GM12878 (cell line): ENCODE measurements around the gene HMGCR. TPM values are rescaled to one million over a fixed set of nuclear protein-coding genes. Genes with fewer than 3 reads are reported as not detected.
A peak's percentile ranks its signal among the peaks of the same experiment; 100 is the strongest.

Experiments used
- ATAC-seq: fragments of 200-7000 bp; cut with Tn5 transposase; 3 replicates; pipeline ENCODE4 v1.9.1; 2020; ENCODE audit warnings: mild to moderate bottlenecking, moderate library complexity
- BruUV-seq: library from RNA; stranded (reverse); fragments of 400-500 nt; replicated peaks from 2 replicates; lab custom pipeline; 2021; lab: Mats Ljungman, UMichigan
- CTCF ChIA-PET: fragments of 300-600 bp; sonication (Branson Sonifier 250); formaldehyde crosslinking; extraction: SDS; loops from one replicate; lab custom pipeline; 2021; ENCODE audit warnings: inconsistent platforms; lab: Yijun Ruan, JAX
- POLR2A ChIA-PET: fragments of 350-600 bp; formaldehyde crosslinking; extraction: SDS; loops from one replicate; lab custom pipeline; 2021; ENCODE audit warnings: inconsistent platforms; lab: Charles Lee
- RAD21 ChIA-PET: fragments of 300-600 bp; sonication (Branson Sonifier 250); formaldehyde crosslinking; loops from one replicate; lab custom pipeline; 2023; ENCODE audit warnings: antibody characterized with exemption; ENCODE audit not compliant: unreplicated experiment; lab: Charles Lee
- SMC1A ChIA-PET: fragments of 300-600 bp; sonication (Branson Sonifier 250); formaldehyde crosslinking; loops from one replicate; lab custom pipeline; 2023; ENCODE audit not compliant: unreplicated experiment, uncharacterized antibody; lab: Charles Lee
- DNase-seq: peaks from one replicate; pipeline ENCODE4 v3.0.0-alpha.2; 2011; ENCODE audit warnings: low read depth, low spot score
- FAIRE-seq: peaks from 3 replicates; lab custom pipeline; 2011; peaks lifted over from hg19 to GRCh38; lab: Jason Lieb, UNC
- H2AFZ ChIP-seq: 2 replicates; pipeline ENCODE4 v1.6.0; 2011; ENCODE audit warnings: low read depth, low read length, control low read depth; ENCODE audit not compliant: control insufficient read depth
- H3K27ac ChIP-seq: 2 replicates; pipeline ENCODE4 v1.5.1; 2011; ENCODE audit warnings: control low read depth; ENCODE audit not compliant: control insufficient read depth, insufficient read depth
- H3K27me3 ChIP-seq, 2 experiments: replicated peaks in 1 of 2; 2 replicates each; pipeline versions ENCODE4 v1.6.0 to v1.6.1; 2011; ENCODE audit warnings: low read length in 1 of 2; ENCODE audit not compliant: control insufficient read depth in 2 of 2, insufficient read depth in 2 of 2
- H3K36me3 ChIP-seq, 2 experiments: 2 replicates each; pipeline ENCODE4 v1.5.1; 2011; ENCODE audit warnings: low read length in 1 of 2; ENCODE audit not compliant: control insufficient read depth in 2 of 2, insufficient read depth in 2 of 2
- H3K4me1 ChIP-seq: 2 replicates; pipeline ENCODE4 v1.6.1; 2011; ENCODE audit warnings: mild to moderate bottlenecking, low read length, moderate library complexity, mixed read lengths; ENCODE audit not compliant: control insufficient read depth, insufficient read depth
- H3K4me2 ChIP-seq: 2 replicates; pipeline ENCODE4 v1.6.0; 2011; ENCODE audit warnings: control low read depth; ENCODE audit not compliant: control insufficient read depth, insufficient read depth
- H3K4me3 ChIP-seq: fragments of 200-600 bp; sonication (generic); 2 replicates; pipeline ENCODE4 v1.5.1; 2016
- H3K79me2 ChIP-seq: 2 replicates; pipeline ENCODE4 v1.6.0; 2011; ENCODE audit warnings: low read length; ENCODE audit not compliant: control insufficient read depth, insufficient read depth
- H3K9ac ChIP-seq: 2 replicates; pipeline ENCODE4 v1.8.0; 2011; ENCODE audit warnings: low read length, control low read depth, mixed read lengths; ENCODE audit not compliant: control insufficient read depth, insufficient read depth
- H3K9me3 ChIP-seq: replicated peaks from 3 replicates; pipeline ENCODE4 v1.5.1; 2011; ENCODE audit warnings: mild to moderate bottlenecking, low read length; ENCODE audit not compliant: control insufficient read depth, insufficient read depth
- H4K20me1 ChIP-seq: 2 replicates; pipeline ENCODE4 v1.6.0; 2011; ENCODE audit not compliant: control insufficient read depth, insufficient read depth
- ASH2L ChIP-seq: fragments of 300-600, 200-600 bp; sonication (generic); IDR thresholded peaks from 2 replicates; pipeline ENCODE4 v1.6.1; 2017; ENCODE audit warnings: low read depth, mild to moderate bottlenecking, borderline replicate concordance
- BCL11A ChIP-seq: IDR thresholded peaks from 2 replicates; pipeline ENCODE4 v1.6.1; 2011; ENCODE audit warnings: low read depth, low read length
- NFXL1 ChIP-seq: fragments of 450-650 bp; IDR thresholded peaks from 2 replicates; pipeline ENCODE4 v1.6.1; 2017; ENCODE audit warnings: antibody characterized with exemption, mild to moderate bottlenecking, borderline replicate concordance
- NR2F1 ChIP-seq: fragments of 450-650 bp; conservative IDR thresholded peaks from 2 replicates; pipeline ENCODE4 v1.6.1; 2017; ENCODE audit warnings: mild to moderate bottlenecking
- NRF1 ChIP-seq: conservative IDR thresholded peaks from 2 replicates; pipeline ENCODE4 v1.6.1; 2011; ENCODE audit warnings: mild to moderate bottlenecking, low read depth, low read length, improper control_type of control experiment
- POLR2AphosphoS5 ChIP-seq: IDR thresholded peaks from 2 replicates; pipeline ENCODE4 v1.6.1; 2011; ENCODE audit warnings: mild to moderate bottlenecking, low read length, inconsistent platforms
- RAD21 ChIP-seq: IDR thresholded peaks from 2 replicates; pipeline ENCODE4 v1.6.1; 2011; ENCODE audit warnings: mild to moderate bottlenecking, low read depth, low read length, moderate library complexity; ENCODE audit not compliant: insufficient read depth
- REST ChIP-seq: IDR thresholded peaks from 2 replicates; pipeline ENCODE4 v1.6.1; 2012; ENCODE audit warnings: mild to moderate bottlenecking, low read depth, low read length
- RFX5 ChIP-seq: IDR thresholded peaks from 2 replicates; pipeline ENCODE4 v1.6.1; 2011; ENCODE audit warnings: low read depth, low read length, improper control_type of control experiment
- YBX1 ChIP-seq: fragments of 450-650 bp; IDR thresholded peaks from 2 replicates; pipeline ENCODE4 v1.6.1; 2016; ENCODE audit warnings: antibody characterized with exemption
- WGBS: methylation state at CpG from one replicate; pipeline ENCODE4 v1.1.6; 2016; ENCODE audit warnings: low lambda C conversion rate; ENCODE audit not compliant: insufficient replicate concordance, insufficient coverage; ENCODE audit errors: missing lambda C conversion rate; 5-methylcytosine and 5-hydroxymethylcytosine counted together
- in situ Hi-C: fragments of 300-500 bp; cut with MboI; formaldehyde crosslinking; loops from 9 replicates; pipeline ENCODE4 v1.14.3; 2018; ENCODE audit warnings: mixed read lengths
- intact Hi-C: fragments of 100-400 bp; cut with micrococcal nuclease; formaldehyde crosslinking; loops from one replicate; pipeline ENCODE4 v1.14.2; 2022; ENCODE audit not compliant: unreplicated experiment
- polyA plus RNA-seq, 11 experiments: library from polyadenylated mRNA; depleted of rRNA in 4 of 11; unstranded in 6 of 11; stranded (reverse) in 5 of 11; fragments of >200 nt; fragmentation: Nextera tagmentation in 4 of 11; fragmentation: Illumina TruSeq in 1 of 11; extraction: Ambion mirVana in 4 of 11; extraction: Trizol in 1 of 11; gene quantifications; 1 replicate in 1 of 11; 2 replicates in 10 of 11; pipeline versions ENCODE4 v1.2.1 to v1.2.3, GENCODE V29; 2011 to 2016; ENCODE audit warnings: inconsistent platforms in 2 of 11, missing spikeins in 2 of 11, low read depth in 1 of 11
- total RNA-seq, 4 experiments: library from RNA; depleted of rRNA in 3 of 4; stranded (reverse); fragments of >200 nt in 3 of 4; fragmentation: Illumina TruSeq in 1 of 4; extraction: Trizol in 1 of 4; gene quantifications; 2 replicates each; pipeline versions ENCODE4 v1.2.1 to v1.2.3, GENCODE V29; 2013 to 2021
- TF ChIP-seq, protein P1 (sequence below): fragments of 150-350 bp; IDR thresholded peaks from 2 replicates; pipeline ENCODE4 v1.6.1; 2014; ENCODE audit warnings: mild to moderate bottlenecking, low read depth, low read length

HMGCR gene
- total and polyA plus RNA-seq, 10 of the 15 experiments (the other 5 are each of a cell fraction or from before 2014, with no cell fraction given), result 30.8 to 119 (median 73.9) TPM

GRCh38 chr5:75322066-75322465, 15.0 kb upstream of the HMGCR start:
- CTCF ChIA-PET, result no interaction called here
- H3K4me1 ChIP-seq, result no peaks in the 10 kb centered on the region
- in situ Hi-C loops (no loop called here), intact Hi-C loops (no loop called here)
- no peaks in the 10 kb centered on the region; the same call in 2 of the 3 replicates for H3K9me3 ChIP-seq
- H2AFZ ChIP-seq, result no peak overlapping the region
- no peaks in the 10 kb centered on the region for H3K36me3 ChIP-seq
- WGBS, result 91% methylated on average over 5 of the region's 5 CpGs
- H3K27me3 ChIP-seq, result no peaks in the 10 kb centered on the region
- FAIRE-seq, result no peak
- POLR2A ChIA-PET, result interaction anchor here (0.6 kb wide), 1 partner anchor 353 kb away, joined by 4 read pairs; no protein-coding TSS in a partner anchor
- no peak overlapping the region for H3K4me2 ChIP-seq
- RAD21 ChIA-PET, result no interaction called here
- SMC1A ChIA-PET, result interaction anchor here (3.0 kb wide), 1 partner anchor 8 kb away, joined by 11 read pairs; no protein-coding TSS in a partner anchor
- no peaks in the 10 kb centered on the region for H3K79me2 ChIP-seq
- no peak overlapping the region for H3K27ac ChIP-seq
- no peak for TF ChIP-seq ASH2L
- TF ChIP-seq, all 136 proteins: peak for 0
- Histone ChIP-seq H3K9ac (no peak overlapping the region), H4K20me1 (no peaks in the 10 kb centered on the region), H3K4me3 (no peak overlapping the region)
- no TSS peak for BruUV-seq
- DNase-seq (no peak), ATAC-seq (no peak)

DNA sequence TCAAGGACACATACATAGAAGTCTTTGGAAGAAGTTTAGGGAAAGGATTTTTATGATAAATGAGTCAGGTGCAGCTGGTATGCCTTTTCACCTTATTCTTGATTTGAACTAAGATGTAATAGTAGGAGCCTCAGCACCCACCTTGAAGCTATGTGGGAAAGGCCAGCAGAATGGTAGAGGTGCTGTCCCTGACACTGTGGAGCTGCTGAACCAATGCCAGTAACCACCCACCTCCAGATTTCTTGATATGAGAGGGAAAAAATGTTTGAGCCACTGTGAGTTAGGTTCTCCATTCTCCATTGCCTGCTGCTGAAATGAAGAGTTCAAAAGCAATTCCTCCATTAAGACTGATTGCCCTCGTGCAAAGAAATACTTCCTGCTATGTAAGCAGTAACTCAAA, 12.2 kb upstream of the HMGCR start:
- intact Hi-C loops (no loop called here), in situ Hi-C loops (no loop called here)
- DNase-seq (no peak), FAIRE-seq (no peak), ATAC-seq (0 out of 3 replicates have a peak, but pooled peaks have one; percentile 27)
- SMC1A ChIA-PET, result no interaction called here
- Histone ChIP-seq H3K4me2 (no peak overlapping the region), H3K4me3 (no peak overlapping the region), H3K9me3 (no peaks in the 10 kb centered on the region; the same call in 2 of the 3 replicates), H2AFZ (no peak overlapping the region), H3K36me3 (no peaks in the 10 kb centered on the region), H3K27ac (no peak overlapping the region), H3K27me3 (no peaks in the 10 kb centered on the region), H3K79me2 (no peaks in the 10 kb centered on the region), H3K9ac (no peak overlapping the region), H3K4me1 (no peaks in the 10 kb centered on the region), H4K20me1 (no peaks in the 10 kb centered on the region)
- WGBS, result 35% methylated on average over 1 of the region's 1 CpG
- POLR2A ChIA-PET, result no interaction called here
- no peak for TF ChIP-seq YBX1
- TF ChIP-seq REST, result no peak
- TF ChIP-seq NR2F1, result no peak
- TF ChIP-seq POLR2AphosphoS5, result no peak
- TF ChIP-seq, protein P1, sequence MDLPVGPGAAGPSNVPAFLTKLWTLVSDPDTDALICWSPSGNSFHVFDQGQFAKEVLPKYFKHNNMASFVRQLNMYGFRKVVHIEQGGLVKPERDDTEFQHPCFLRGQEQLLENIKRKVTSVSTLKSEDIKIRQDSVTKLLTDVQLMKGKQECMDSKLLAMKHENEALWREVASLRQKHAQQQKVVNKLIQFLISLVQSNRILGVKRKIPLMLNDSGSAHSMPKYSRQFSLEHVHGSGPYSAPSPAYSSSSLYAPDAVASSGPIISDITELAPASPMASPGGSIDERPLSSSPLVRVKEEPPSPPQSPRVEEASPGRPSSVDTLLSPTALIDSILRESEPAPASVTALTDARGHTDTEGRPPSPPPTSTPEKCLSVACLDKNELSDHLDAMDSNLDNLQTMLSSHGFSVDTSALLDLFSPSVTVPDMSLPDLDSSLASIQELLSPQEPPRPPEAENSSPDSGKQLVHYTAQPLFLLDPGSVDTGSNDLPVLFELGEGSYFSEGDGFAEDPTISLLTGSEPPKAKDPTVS, result no peak
- TF ChIP-seq BCL11A, result no peak
- TF ChIP-seq RFX5, result no peak
- TF ChIP-seq NFXL1, result no peak
- no peak for TF ChIP-seq NRF1
- TF ChIP-seq RAD21, result no peak
- BruUV-seq, result no TSS peak
- RAD21 ChIA-PET, result no interaction called here
- CTCF ChIA-PET, result no interaction called here
